CD8-positive, alpha-beta memory T cell (primary cell): Measurements from ENCODE around the gene ZCCHC3. TPM values are rescaled to one million over a fixed set of nuclear protein-coding genes. Genes with fewer than 3 reads are reported as not detected.

ENCODE experiments used
- CTCF ChIA-PET: fragments of 350-600 bp; sonication (Branson Sonifier 250); formaldehyde crosslinking; loops from one replicate; lab custom pipeline; 2021; ENCODE audit warnings: antibody characterized with exemption; lab: Charles Lee
- POLR2A ChIA-PET: fragments of 350-600 bp; sonication (Branson Sonifier 250); formaldehyde crosslinking; loops from one replicate; lab custom pipeline; 2021; ENCODE audit warnings: antibody characterized with exemption; lab: Charles Lee
- DNase-seq, 5 donors: peaks; one replicate each; pipeline versions ENCODE4 v3.0.0 to v3.0.0-alpha.2; 2020 to 2022; ENCODE audit warnings: mixed read lengths in 1 of 5
- H3K27ac ChIP-seq: one replicate; pipeline ENCODE4 v1.7.0; 2013; ENCODE audit warnings: low read depth, mild to moderate bottlenecking, low read length, moderate library complexity
- H3K27me3 ChIP-seq: 2 replicates; pipeline ENCODE4 v1.7.0; 2013; ENCODE audit warnings: low read length, mild to moderate bottlenecking; ENCODE audit not compliant: insufficient read depth, poor library complexity, severe bottlenecking
- H3K36me3 ChIP-seq: 2 replicates; pipeline ENCODE4 v1.7.0; 2013; ENCODE audit warnings: mild to moderate bottlenecking, low read length, moderate library complexity; ENCODE audit not compliant: insufficient read depth
- H3K4me1 ChIP-seq: 2 replicates; pipeline ENCODE4 v1.7.0; 2013; ENCODE audit warnings: mild to moderate bottlenecking, low read length, moderate library complexity; ENCODE audit not compliant: insufficient read depth
- H3K4me3 ChIP-seq: 2 replicates; pipeline ENCODE4 v1.7.0; 2013; ENCODE audit warnings: mild to moderate bottlenecking, low read length
- H3K9me3 ChIP-seq: 2 replicates; pipeline ENCODE4 v1.7.0; 2013; ENCODE audit warnings: mild to moderate bottlenecking, low read length
- H3K27ac Mint-ChIP-seq, 8 donors: one replicate each; pipeline ENCODE4 v1.8.0; 2020 to 2021; ENCODE audit warnings: mixed read lengths in 8 of 8, mild to moderate bottlenecking in 6 of 8, inconsistent platforms in 3 of 8, moderate library complexity in 3 of 8
- H3K27me3 Mint-ChIP-seq, 2 donors: one replicate each; pipeline ENCODE4 v1.8.0; 2020 to 2021; ENCODE audit warnings: mixed read lengths in 2 of 2, mild to moderate bottlenecking in 1 of 2, moderate library complexity in 1 of 2
- H3K36me3 Mint-ChIP-seq, 3 donors: one replicate each; pipeline ENCODE4 v1.8.0; 2020 to 2021; ENCODE audit warnings: mixed read lengths in 3 of 3, inconsistent platforms in 1 of 3, mild to moderate bottlenecking in 1 of 3
- H3K4me1 Mint-ChIP-seq, 3 donors: one replicate each; pipeline ENCODE4 v1.8.0; 2020 to 2021; ENCODE audit warnings: mixed read lengths in 3 of 3, inconsistent platforms in 1 of 3, mild to moderate bottlenecking in 1 of 3
- H3K4me3 Mint-ChIP-seq, 7 donors: one replicate each; pipeline ENCODE4 v1.8.0; 2020 to 2021; ENCODE audit warnings: mixed read lengths in 7 of 7, mild to moderate bottlenecking in 6 of 7, moderate library complexity in 4 of 7, inconsistent platforms in 2 of 7
- H3K9me3 Mint-ChIP-seq, 5 donors: one replicate each; pipeline ENCODE4 v1.8.0; 2020 to 2022; ENCODE audit warnings: mixed read lengths in 5 of 5, mild to moderate bottlenecking in 3 of 5, moderate library complexity in 2 of 5, inconsistent platforms in 1 of 5
- polyA plus RNA-seq: library from polyadenylated mRNA; unstranded; fragments of 300-500 nt; fragmentation: Illumina TruSeq; gene quantifications from one replicate; pipeline ENCODE4 v1.2.3, GENCODE V29; 2021
- total RNA-seq, 2 experiments: library from RNA; stranded (reverse); gene quantifications; one replicate each; pipeline ENCODE4 v1.2.3, GENCODE V29; 2021

ZCCHC3 gene
- total and polyA plus RNA-seq, 3 experiments from 2014 or later: 14.1 to 25.4 (median 25.3) TPM

GRCh38 chr20:316316-317068 is 19.1 kb downstream of the ZCCHC3 start:
- ChIA-PET CTCF (no interaction called here), POLR2A (no interaction called here)
- Histone ChIP-seq H3K36me3 (no peaks in the 10 kb centered on the region), H3K27ac (no peak overlapping the region), H3K9me3 (no peaks in the 10 kb centered on the region), H3K4me1 (no peaks in the 10 kb centered on the region), H3K27me3 (no peaks in the 10 kb centered on the region), H3K4me3 (no peak overlapping the region)
- peaks cover 0 to 4% of the 10 kb centered on the region in 2 donors for H3K27me3 Mint-ChIP-seq
- peaks cover 0 to 2% (median 0%) of the 10 kb centered on the region in 3 donors for H3K36me3 Mint-ChIP-seq
- DNase-seq: no peak
- H3K9me3 Mint-ChIP-seq: no peaks in the 10 kb centered on the region
- H3K4me1 Mint-ChIP-seq: no peaks in the 10 kb centered on the region
- H3K4me3 Mint-ChIP-seq: no peak overlapping the region
- H3K27ac Mint-ChIP-seq: no peak overlapping the region

DNA sequence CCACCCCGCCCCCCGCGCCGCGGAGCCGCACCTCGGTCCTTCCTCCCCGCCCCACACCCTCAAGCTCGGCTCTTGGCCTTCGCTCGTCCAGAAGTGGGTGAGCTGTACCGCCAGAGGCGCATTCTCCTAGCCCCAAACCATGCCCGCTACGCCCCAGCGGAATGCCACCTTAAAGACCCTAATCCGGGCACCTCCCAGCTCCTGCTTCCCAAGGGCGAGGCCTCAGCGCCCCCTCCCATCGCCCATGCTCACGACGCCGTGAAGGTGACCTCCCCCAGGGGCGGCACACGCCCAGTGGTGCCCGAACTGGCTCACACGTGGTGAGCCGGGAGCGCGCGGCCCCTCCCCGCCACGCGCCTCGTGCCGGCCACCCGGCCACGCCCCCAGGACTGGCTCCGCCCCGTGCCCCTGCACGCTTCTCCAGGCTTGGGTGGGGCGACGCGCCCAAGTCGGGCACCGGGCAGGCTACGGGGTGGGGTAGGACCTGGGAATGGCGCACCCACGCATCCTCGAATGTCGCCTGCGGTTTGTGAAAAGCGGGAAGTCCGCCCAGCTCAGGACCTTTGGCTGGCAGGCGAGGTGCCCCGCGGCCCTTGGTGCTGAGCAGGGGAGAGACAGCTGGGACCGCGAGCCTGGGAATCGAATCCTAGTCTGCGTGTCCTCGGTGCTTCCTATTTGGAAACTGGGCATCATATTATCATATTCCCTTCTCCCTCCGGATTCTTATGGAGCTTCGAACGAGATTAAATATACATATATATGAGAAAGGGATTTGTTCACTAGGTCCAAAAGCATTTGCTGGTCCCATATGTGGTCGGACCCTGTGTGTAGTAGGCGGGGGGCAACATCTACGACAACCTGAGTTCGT is 27.0 kb downstream of the ZCCHC3 start:
- ChIA-PET POLR2A (interaction anchor here (0.5 to 4.1 kb wide), 2 partner anchors 26 to 62 kb away, joined by 3 to 62 read pairs; partner anchors contain the start of gene ZCCHC3), CTCF (interaction anchor here (0.9 to 2.8 kb wide), 8 partner anchors 12 to 58 kb away, joined by 3 to 14 read pairs (median 6); partner anchors contain the start of gene ZCCHC3)
- peak; percentile 83 to 92 (median 87) for DNase-seq
- Histone ChIP-seq H3K9me3 (no peaks in the 10 kb centered on the region), H3K4me3 (peak overlapping the region; percentile 62), H3K4me1 (peaks cover 22% of the 10 kb centered on the region), H3K27ac (peak overlapping the region; percentile 28), H3K36me3 (no peaks in the 10 kb centered on the region), H3K27me3 (no peaks in the 10 kb centered on the region)
- Mint-ChIP-seq H3K36me3 (peaks cover 0 to 3% (median 0%) of the 10 kb centered on the region in 3 donors), H3K4me3 (peak overlapping the region; percentile 91 to 100 (median 92)), H3K4me1 (peaks cover 0 to 30% (median 18%) of the 10 kb centered on the region in 3 donors), H3K9me3 (no peaks in the 10 kb centered on the region), H3K27ac (peak overlapping the region; percentile 72 to 96 (median 92)), H3K27me3 (peaks cover 0 to 5% of the 10 kb centered on the region in 2 donors)

DNA sequence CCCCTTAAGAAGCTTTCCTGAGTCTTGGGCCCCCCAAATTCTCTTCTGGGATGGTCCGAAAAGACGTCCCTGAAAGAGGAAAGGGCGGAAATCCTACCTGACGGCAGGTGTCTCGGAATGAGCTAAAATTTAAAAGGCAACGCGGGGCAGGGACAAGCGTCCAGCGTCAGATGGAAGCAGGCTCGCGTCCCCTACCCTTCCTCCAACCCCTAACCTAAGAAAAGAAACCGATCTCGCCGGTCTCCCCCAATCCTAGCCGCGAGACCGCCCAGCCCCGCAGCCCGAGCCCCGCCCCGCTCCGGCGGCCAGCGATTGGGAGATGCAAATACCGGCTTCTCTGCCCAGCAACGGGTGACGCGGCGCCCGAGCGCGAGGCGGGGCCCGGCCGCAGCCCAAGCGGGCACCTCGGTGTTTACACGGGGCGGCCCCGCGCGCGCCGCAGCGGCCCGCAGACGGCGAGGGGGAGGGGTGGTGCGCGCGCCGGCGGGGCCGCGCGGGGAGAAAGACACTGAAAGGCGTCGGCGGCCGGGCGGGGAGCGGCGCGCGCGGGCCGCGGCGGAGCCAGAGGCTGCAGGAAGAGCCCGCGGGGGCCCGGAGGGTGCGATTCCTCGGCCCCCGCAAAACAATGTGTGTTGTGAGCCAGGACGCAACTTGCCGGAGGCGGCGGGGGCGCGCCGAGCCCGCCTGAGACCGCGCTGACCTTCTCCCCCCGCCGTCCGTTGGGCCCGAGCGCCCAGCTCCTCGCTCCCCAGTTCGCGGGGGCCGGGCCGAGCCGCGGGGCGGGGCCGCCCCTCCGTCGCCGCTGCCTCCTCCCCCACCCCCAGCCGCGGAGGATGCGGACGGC is 27.9 kb downstream of the ZCCHC3 start, which contains the start of gene SOX12:
SOX12 (plus strand) TSS at position 508 of the 844 bp plus-strand sequence. CDS start 373 bp downstream, outside the sequence.
- Mint-ChIP-seq H3K27me3 (peaks cover 0 to 5% of the 10 kb centered on the region in 2 donors), H3K27ac (peak within 1 kb of the TSS; percentile 72 to 96 (median 90)), H3K9me3 (no peaks in the 10 kb centered on the region), H3K4me3 (peak within 1 kb of the TSS; percentile 91 to 100 (median 92)), H3K4me1 (peaks cover 2 to 34% (median 18%) of the 10 kb centered on the region in 3 donors), H3K36me3 (peaks cover 0 to 3% (median 0%) of the 10 kb centered on the region in 3 donors)
- POLR2A ChIA-PET: interaction anchor here (1.1 to 4.1 kb wide), 2 partner anchors 27 to 219 kb away, joined by 3 to 62 read pairs; partner anchors contain the start of gene ZCCHC3
- H3K4me1 ChIP-seq: peaks cover 23% of the 10 kb centered on the region
- peak within 1 kb of the TSS; percentile 59 for H3K27ac ChIP-seq
- peak; percentile 92 to 97 (median 96) for DNase-seq
- CTCF ChIA-PET: interaction anchor here (0.9 to 2.8 kb wide), 6 partner anchors 13 to 59 kb away, joined by 4 to 14 read pairs (median 8); partner anchors contain the start of gene ZCCHC3
- peak within 1 kb of the TSS; percentile 65 for H3K4me3 ChIP-seq
- H3K9me3 ChIP-seq: no peaks in the 10 kb centered on the region
- no peaks in the 10 kb centered on the region for H3K36me3 ChIP-seq
- H3K27me3 ChIP-seq: no peaks in the 10 kb centered on the region

DNA sequence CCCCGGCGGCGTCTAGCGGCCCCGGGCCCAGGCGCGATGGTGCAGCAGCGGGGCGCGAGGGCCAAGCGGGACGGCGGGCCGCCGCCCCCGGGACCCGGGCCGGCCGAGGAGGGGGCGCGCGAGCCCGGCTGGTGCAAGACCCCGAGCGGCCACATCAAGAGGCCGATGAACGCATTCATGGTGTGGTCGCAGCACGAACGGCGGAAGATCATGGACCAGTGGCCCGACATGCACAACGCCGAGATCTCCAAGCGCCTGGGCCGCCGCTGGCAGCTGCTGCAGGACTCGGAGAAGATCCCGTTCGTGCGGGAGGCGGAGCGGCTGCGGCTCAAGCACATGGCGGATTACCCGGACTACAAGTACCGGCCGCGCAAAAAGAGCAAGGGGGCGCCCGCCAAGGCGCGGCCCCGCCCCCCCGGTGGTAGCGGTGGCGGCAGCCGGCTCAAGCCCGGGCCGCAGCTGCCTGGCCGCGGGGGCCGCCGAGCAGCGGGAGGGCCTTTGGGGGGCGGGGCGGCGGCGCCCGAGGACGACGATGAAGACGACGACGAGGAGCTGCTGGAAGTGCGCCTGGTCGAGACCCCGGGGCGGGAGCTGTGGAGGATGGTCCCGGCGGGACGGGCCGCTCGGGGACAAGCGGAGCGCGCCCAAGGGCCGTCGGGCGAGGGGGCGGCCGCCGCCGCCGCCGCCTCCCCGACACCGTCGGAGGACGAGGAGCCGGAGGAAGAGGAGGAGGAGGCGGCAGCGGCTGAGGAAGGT is 28.7 kb downstream of the ZCCHC3 start:
- Histone ChIP-seq H3K9me3 (no peaks in the 10 kb centered on the region), H3K36me3 (no peaks in the 10 kb centered on the region), H3K4me3 (peak overlapping the region; percentile 65), H3K27ac (peak overlapping the region; percentile 38), H3K4me1 (peaks cover 26% of the 10 kb centered on the region), H3K27me3 (no peaks in the 10 kb centered on the region)
- Mint-ChIP-seq H3K4me1 (peaks cover 6 to 38% (median 20%) of the 10 kb centered on the region in 3 donors), H3K4me3 (peak overlapping the region; percentile 72 to 87 (median 81)), H3K36me3 (peaks cover 0 to 3% (median 0%) of the 10 kb centered on the region in 3 donors), H3K9me3 (no peaks in the 10 kb centered on the region), H3K27ac (peak overlapping the region in 6 of 8 donors; percentile 63 to 91 (median 70)), H3K27me3 (peaks cover 0 to 1% of the 10 kb centered on the region in 2 donors)
- ChIA-PET CTCF (interaction anchor here (2.5 kb wide), 1 partner anchor 60 kb away, joined by 11 read pairs; no protein-coding TSS in a partner anchor), POLR2A (interaction anchor here (1.1 to 4.1 kb wide), 2 partner anchors 28 to 218 kb away, joined by 3 to 62 read pairs; partner anchors contain the start of gene ZCCHC3)
- peak; percentile 27 to 73 (median 39) for DNase-seq

DNA sequence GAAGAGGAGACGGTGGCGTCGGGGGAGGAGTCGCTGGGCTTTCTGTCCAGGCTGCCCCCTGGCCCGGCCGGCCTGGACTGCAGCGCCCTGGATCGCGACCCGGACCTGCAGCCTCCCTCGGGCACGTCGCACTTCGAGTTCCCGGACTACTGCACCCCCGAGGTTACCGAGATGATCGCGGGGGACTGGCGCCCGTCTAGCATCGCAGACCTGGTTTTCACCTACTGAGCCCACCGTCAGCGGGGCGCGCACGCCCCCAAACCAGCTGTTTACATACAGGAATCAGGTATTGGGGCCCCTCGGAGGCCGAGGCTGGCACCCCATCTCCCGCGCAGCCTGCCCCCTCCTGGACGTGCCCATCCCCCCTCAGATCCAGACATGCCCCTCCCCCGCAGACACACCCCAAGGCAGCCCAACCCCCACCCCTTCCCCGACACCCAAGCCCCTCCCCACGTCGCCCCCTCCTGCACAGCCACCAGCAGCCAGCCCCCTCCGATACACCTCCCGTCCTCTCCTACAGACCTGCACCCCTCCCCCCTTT is 29.3 kb downstream of the ZCCHC3 start:
- Mint-ChIP-seq H3K9me3 (no peaks in the 10 kb centered on the region), H3K27me3 (peaks cover 0 to 1% of the 10 kb centered on the region in 2 donors), H3K36me3 (peaks cover 0 to 3% (median 0%) of the 10 kb centered on the region in 3 donors), H3K4me3 (peak overlapping the region; percentile 68 to 90 (median 71)), H3K4me1 (peaks cover 6 to 38% (median 20%) of the 10 kb centered on the region in 3 donors), H3K27ac (peak overlapping the region; percentile 43 to 93 (median 70))
- Histone ChIP-seq H3K4me3 (peak overlapping the region; percentile 25), H3K4me1 (peaks cover 26% of the 10 kb centered on the region), H3K27ac (peak overlapping the region; percentile 31), H3K36me3 (no peaks in the 10 kb centered on the region), H3K9me3 (no peaks in the 10 kb centered on the region), H3K27me3 (no peaks in the 10 kb centered on the region)
- ChIA-PET POLR2A (interaction anchor here (1.1 to 4.1 kb wide), 2 partner anchors 28 to 217 kb away, joined by 3 to 62 read pairs; partner anchors contain the start of gene ZCCHC3), CTCF (no interaction called here)
- peak in 2 of 5 donors; percentile 17 to 21 for DNase-seq

DNA sequence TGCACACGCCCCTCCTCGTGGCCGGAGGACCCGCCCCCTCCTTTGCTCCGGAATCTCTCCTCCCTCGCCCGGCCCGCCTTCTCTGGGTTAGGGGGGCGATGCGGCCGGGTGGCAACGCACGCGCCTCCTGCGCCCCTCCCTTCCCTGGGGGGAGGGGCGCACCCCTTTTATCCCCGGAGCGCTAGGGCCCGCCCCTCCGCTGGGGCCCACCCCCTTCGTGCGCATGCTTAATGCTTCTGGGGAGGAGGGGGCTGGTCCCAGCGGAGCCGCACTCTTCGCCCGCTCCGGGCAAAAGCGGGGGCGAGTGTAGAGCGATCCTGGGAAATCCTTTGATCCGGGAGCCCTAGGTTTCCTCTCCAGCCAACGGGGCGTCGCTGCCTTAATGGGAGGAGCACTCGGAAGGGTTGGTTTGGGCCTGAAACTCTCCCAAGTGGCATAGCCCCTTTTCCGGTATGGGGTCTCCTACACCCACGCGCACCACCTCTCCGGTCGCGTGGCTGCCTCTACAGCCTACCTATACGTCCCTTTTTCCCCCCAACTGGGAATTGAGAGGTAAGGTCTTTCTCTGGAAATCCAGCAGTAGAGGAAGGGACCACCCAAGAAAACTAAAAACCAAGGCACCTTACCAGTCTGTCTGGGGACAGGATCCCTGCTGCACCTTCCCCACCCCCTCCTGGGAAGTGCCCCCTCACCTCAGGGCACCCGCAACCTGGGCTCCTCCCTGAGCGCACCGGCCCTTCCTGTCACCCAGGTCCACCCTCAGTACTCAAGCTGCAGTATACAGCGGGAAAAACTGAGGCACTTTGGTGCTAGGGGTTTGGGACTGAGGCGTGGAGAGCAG is 30.0 kb downstream of the ZCCHC3 start:
- DNase-seq: peak; percentile 60 to 91 (median 74)
- Mint-ChIP-seq H3K4me1 (peaks cover 6 to 38% (median 20%) of the 10 kb centered on the region in 3 donors), H3K27me3 (peaks cover 0 to 1% of the 10 kb centered on the region in 2 donors), H3K4me3 (peak overlapping the region; percentile 68 to 90 (median 71)), H3K27ac (peak overlapping the region in 7 of 8 donors; percentile 61 to 92 (median 75)), H3K9me3 (no peaks in the 10 kb centered on the region), H3K36me3 (peaks cover 0 to 3% (median 0%) of the 10 kb centered on the region in 3 donors)
- ChIA-PET POLR2A (no interaction called here), CTCF (interaction anchor here (1.1 kb wide), 1 partner anchor 66 kb away, joined by 3 read pairs; no protein-coding TSS in a partner anchor)
- Histone ChIP-seq H3K9me3 (no peaks in the 10 kb centered on the region), H3K27ac (peak overlapping the region; percentile 36), H3K4me1 (peaks cover 26% of the 10 kb centered on the region), H3K27me3 (no peaks in the 10 kb centered on the region), H3K4me3 (peak overlapping the region; percentile 25), H3K36me3 (no peaks in the 10 kb centered on the region)
